Sigmoid colon (tissue), 7 donors: Measurements from ENCODE around the gene SP6. TPM values are rescaled to one million over a fixed set of nuclear protein-coding genes. Genes with fewer than 3 reads are reported as not detected.
A peak's percentile ranks its signal among the peaks of the same experiment; 100 is the strongest.

Experiments used
- DNase-seq: peaks from one replicate; pipeline ENCODE4 v3.0.0-alpha.2; 2019
- H3K27ac ChIP-seq, 4 donors: fragments of 200-600 bp; sonication (generic); one replicate each; pipeline ENCODE4 v1.5.1; 2016 to 2019; ENCODE audit warnings: mild to moderate bottlenecking in 1 of 4
- H3K27me3 ChIP-seq, 3 donors: fragments of 200-600 bp; sonication (generic); one replicate each; pipeline ENCODE4 v1.5.1; 2019; ENCODE audit warnings: mild to moderate bottlenecking in 1 of 3
- H3K36me3 ChIP-seq, 4 donors: fragments of 200-600 bp; sonication (generic); one replicate each; pipeline ENCODE4 v1.5.1; 2016 to 2019
- H3K4me1 ChIP-seq, 4 donors: fragments of 200-600 bp; sonication (generic); one replicate each; pipeline ENCODE4 v1.5.1; 2017 to 2019
- H3K4me3 ChIP-seq, 4 donors: fragments of 200-600 bp; sonication (generic); one replicate each; pipeline ENCODE4 v1.5.1; 2017 to 2019; ENCODE audit warnings: mild to moderate bottlenecking in 2 of 4, moderate library complexity in 1 of 4
- H3K9me3 ChIP-seq, 4 donors: fragments of 200-600 bp in 3 of 4; sonication (generic) in 3 of 4; one replicate each; pipeline versions ENCODE4 v1.5.1 to v1.6.1; 2013 to 2019
- EP300 ChIP-seq, 4 donors: sonication (generic); formaldehyde crosslinking; IDR thresholded peaks; one replicate each; pipeline ENCODE4 v1.6.1; 2017; ENCODE audit warnings: antibody characterized with exemption in 4 of 4
- POLR2A ChIP-seq, 2 donors: fragments of 450-650 bp; IDR thresholded peaks; one replicate each; pipeline ENCODE4 v1.6.1; 2016; ENCODE audit warnings: antibody characterized with exemption in 2 of 2, mild to moderate bottlenecking in 2 of 2, moderate library complexity in 2 of 2
- POLR2AphosphoS5 ChIP-seq, 4 donors: sonication (generic); formaldehyde crosslinking; IDR thresholded peaks; one replicate each; pipeline ENCODE4 v1.6.1; 2017; ENCODE audit warnings: antibody characterized with exemption in 4 of 4
- WGBS, 2 donors: extraction: QIAGEN DNeasy Blood & Tissue Kit; methylation state at CpG; one replicate each; pipeline ENCODE4 v1.1.7; 2013; 5-methylcytosine and 5-hydroxymethylcytosine counted together
- intact Hi-C: fragments of 100-400 bp; cut with DNase I; formaldehyde crosslinking; loops from one replicate; pipeline ENCODE4 v1.15.1; 2023
- polyA plus RNA-seq, 3 donors: library from polyadenylated mRNA; stranded (reverse); fragments of 200-250 nt; gene quantifications; one replicate each; pipeline ENCODE4 v1.2.3, GENCODE V29; 2013
- total RNA-seq, 4 donors: library from RNA; depleted of rRNA; stranded (reverse); fragments of >200 nt; gene quantifications; one replicate each; pipeline ENCODE4 v1.1.0, GENCODE V29; 2016
- TF ChIP-seq, protein P1 (sequence below), 4 experiments: fragments of 450-650 bp in 3 of 4; fragments of 200-600 bp in 1 of 4; IDR thresholded peaks; one replicate each; pipeline ENCODE4 v1.5.1; 2016 to 2019; ENCODE audit warnings: antibody characterized with exemption in 4 of 4, mild to moderate bottlenecking in 3 of 4, moderate library complexity in 2 of 4
- donor health status: healthy with polysubstance abuse.
- donor health status: Bipolar disorder and iron deficiency.
- donor health status: healthy.

Gene SP6
- total and polyA plus RNA-seq, 7 donors = 0.16 to 18.8 (median 2.3) TPM; not detected in 3

DNA sequence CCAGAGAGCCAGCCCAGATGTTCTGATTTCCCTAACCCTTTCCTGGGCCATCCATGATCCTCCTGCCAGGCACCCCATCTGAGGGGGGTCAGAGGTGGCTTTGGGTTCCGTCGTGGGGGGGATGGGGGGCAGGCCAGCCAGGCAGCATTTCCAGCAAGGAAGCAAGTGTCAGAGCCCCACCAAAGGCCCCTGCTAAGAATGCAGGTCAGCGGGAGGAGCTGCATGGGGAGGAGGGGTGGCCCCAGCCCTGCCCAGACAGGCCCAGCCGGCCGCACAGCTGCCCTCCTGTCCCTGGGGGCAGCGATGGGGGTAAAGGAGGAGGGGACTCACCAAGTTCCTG lies 7.6 kb downstream of the SP6 start:
- peaks cover 0 to 29% (median 25%) of the 10 kb centered on the region in 4 donors for H3K4me1 ChIP-seq
- intact Hi-C loops = loop anchor here (5.0 to 10.0 kb wide), 2 partner anchors 179 to 291 kb away; no protein-coding TSS in a partner anchor
- no peak overlapping the region for H3K4me3 ChIP-seq
- 15 to 35% methylated on average over 6 of the region's 6 CpGs for WGBS, 2 donors
- H3K9me3 ChIP-seq = no peaks in the 10 kb centered on the region
- no peak for DNase-seq
- no peak overlapping the region for H3K27ac ChIP-seq
- H3K36me3 ChIP-seq = peaks cover 0 to 7% (median 2%) of the 10 kb centered on the region in 4 donors
- peaks cover 27 to 35% (median 33%) of the 10 kb centered on the region in 3 donors for H3K27me3 ChIP-seq
- TF ChIP-seq POLR2A (IDR thresholded peaks at IDR 0.05) (no peak), EP300 (IDR thresholded peaks at IDR 0.05) (no peak), POLR2AphosphoS5 (IDR thresholded peaks at IDR 0.05) (no peak)
- TF ChIP-seq, protein P1, sequence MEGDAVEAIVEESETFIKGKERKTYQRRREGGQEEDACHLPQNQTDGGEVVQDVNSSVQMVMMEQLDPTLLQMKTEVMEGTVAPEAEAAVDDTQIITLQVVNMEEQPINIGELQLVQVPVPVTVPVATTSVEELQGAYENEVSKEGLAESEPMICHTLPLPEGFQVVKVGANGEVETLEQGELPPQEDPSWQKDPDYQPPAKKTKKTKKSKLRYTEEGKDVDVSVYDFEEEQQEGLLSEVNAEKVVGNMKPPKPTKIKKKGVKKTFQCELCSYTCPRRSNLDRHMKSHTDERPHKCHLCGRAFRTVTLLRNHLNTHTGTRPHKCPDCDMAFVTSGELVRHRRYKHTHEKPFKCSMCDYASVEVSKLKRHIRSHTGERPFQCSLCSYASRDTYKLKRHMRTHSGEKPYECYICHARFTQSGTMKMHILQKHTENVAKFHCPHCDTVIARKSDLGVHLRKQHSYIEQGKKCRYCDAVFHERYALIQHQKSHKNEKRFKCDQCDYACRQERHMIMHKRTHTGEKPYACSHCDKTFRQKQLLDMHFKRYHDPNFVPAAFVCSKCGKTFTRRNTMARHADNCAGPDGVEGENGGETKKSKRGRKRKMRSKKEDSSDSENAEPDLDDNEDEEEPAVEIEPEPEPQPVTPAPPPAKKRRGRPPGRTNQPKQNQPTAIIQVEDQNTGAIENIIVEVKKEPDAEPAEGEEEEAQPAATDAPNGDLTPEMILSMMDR (IDR thresholded peaks at IDR 0.05) = peak in 1 of 4 experiments; percentile 17

DNA sequence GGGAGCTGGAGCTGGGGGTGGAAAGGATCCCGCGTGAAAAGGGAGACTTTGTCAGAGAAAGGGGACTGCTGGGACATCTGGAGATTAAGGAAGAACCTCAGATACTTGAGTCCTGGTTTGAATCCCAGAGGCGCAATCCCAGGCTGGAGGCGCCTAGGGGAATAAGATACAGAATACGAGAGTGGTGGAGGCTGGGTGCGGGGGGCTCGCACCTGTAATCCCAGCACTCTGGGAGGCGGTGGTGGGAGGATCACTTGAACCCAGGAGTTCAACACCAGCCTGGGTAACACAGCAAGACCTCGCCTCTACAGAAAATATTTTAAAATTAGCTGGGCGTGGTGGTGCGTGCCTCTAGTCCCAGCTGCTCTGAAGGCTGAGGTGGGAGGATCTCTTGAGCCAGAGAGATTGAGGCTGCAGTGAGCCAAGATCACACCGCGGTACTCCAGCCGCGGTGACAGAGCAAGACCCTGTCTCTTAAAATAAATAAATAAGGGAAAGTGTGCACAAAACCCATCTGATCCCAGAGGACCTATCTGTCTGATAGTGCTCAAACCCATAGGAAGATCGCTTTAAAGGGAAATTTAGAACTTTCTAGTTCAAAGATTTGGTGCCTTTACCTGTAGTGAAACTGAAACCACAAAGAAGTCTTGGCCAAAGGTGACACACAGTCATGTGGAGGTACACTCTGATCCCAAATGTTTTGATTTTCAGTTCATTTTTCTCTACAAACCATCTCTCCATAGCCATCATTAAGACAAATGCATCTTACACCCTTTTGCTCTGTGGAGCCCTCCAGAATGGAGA lies 9.3 kb downstream of the SP6 start:
- WGBS, 2 donors = 56 to 69% methylated on average over 16 of the region's 16 CpGs
- H3K4me1 ChIP-seq = peaks cover 0 to 22% (median 18%) of the 10 kb centered on the region in 4 donors
- peak overlapping the region; percentile 71 to 91 (median 80) for H3K4me3 ChIP-seq
- no peak for DNase-seq
- intact Hi-C loops = loop anchor here (1.0 to 10.0 kb wide), 4 partner anchors 49 to 293 kb away; no protein-coding TSS in a partner anchor
- peaks cover 0 to 24% (median 9%) of the 10 kb centered on the region in 4 donors for H3K36me3 ChIP-seq
- H3K27ac ChIP-seq = peak overlapping the region; percentile 63 to 80 (median 76)
- H3K9me3 ChIP-seq = no peaks in the 10 kb centered on the region
- peaks cover 12 to 18% (median 16%) of the 10 kb centered on the region in 3 donors for H3K27me3 ChIP-seq
- TF ChIP-seq, protein P1 (IDR thresholded peaks at IDR 0.05) = peak in 1 of 4 experiments; percentile 43
- TF ChIP-seq EP300 (IDR thresholded peaks at IDR 0.05) = no peak

DNA sequence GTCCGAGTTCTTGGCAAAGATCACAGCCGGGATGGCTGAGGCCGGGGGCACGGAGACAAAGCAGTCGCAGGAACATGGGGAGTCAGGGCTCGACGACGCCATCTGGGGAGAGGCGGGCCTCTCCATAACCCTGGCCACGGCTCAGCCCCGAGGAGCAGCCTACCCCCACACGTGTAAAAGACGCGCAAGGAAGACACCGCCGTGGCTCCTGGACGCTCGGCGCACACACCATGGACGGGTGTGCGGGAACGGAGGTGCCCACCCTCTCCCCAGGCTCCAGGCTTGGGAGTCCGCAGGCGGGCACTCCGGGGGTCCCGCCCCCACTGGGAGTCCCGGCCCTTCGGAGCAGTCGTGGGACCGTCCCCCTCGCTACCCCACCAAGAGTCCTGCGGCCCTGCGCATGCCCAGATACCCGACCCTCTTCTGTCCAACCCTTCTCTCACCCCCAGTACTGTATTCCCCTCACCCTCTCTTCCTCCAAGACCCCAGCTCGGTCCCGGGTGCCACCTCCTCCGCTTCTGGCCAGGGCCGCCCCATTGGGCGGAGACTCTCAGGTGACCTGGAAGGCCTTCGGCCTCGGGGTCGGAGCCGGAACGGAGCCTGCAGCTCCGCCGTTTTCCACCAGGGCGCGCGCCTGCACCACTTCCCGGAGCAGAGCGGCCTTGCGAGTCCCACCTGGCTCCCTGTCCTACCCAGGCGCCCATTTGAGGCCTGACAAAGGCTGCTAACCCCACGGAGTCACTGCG lies 10.0 kb downstream of the SP6 start, which contains the start of gene SCRN2:
SCRN2 (minus strand) TSS at position 532 of the 746 bp plus-strand sequence; CDS start at position 102, 430 bp downstream.
- DNase-seq = peak; percentile 94
- peaks cover 0 to 22% (median 18%) of the 10 kb centered on the region in 4 donors for H3K4me1 ChIP-seq
- WGBS, 2 donors = 0% methylated on average over 55 of the region's 55 CpGs
- TF ChIP-seq EP300 (IDR thresholded peaks at IDR 0.05) (no peak), POLR2AphosphoS5 (IDR thresholded peaks at IDR 0.05) (peak in 2 of 4 donors; percentile 48 to 57), POLR2A (IDR thresholded peaks at IDR 0.05) (no peak)
- TF ChIP-seq, protein P1 (IDR thresholded peaks at IDR 0.05) = peak; percentile 96 to 99 (median 98)
- no peaks in the 10 kb centered on the region for H3K9me3 ChIP-seq
- H3K36me3 ChIP-seq = peaks cover 0 to 31% (median 9%) of the 10 kb centered on the region in 4 donors
- peak within 1 kb of the TSS; percentile 63 to 80 (median 76) for H3K27ac ChIP-seq
- peaks cover 5 to 10% (median 9%) of the 10 kb centered on the region in 3 donors for H3K27me3 ChIP-seq
- intact Hi-C loops = loop anchor here (1.0 to 10.0 kb wide), 4 partner anchors 49 to 294 kb away; no protein-coding TSS in a partner anchor
- H3K4me3 ChIP-seq = peak within 1 kb of the TSS; percentile 71 to 91 (median 80)

DNA sequence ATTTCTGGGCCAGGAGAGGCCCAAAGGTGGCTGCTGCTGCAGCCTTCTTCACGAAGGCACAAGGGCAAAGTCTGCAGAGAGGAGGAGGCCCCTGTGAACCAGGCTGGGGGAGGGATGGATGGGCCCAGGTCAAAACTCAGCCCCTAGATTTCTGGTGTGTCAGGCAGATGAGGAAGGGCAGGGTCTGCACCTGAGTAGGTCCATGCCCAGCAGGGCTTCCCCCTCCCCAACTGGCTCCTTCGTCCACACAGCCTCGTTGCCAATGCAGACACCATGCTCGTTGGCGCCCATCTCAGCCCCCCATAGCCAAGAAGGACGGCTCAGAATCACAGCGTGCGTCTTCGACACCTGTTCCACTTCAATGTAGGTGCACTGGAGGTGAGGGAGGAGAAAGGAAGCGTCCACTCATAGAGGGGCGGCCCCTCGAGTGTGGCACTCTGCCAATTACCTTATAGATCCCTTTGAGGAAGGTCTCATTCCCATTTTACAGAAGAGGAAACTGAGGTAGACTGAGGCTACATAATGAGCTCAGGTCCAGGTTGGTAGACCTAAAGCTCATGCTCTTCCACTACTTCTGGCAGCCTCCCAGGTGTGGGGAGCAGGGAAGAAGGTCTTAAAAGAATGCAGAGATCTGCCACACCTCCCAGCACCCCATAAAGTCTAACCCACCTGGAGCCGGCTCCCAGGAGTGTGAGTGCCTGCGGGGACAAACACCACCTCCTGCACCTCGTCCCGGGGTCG lies 10.8 kb downstream of the SP6 start:
- Histone ChIP-seq H3K4me3 (peak overlapping the region; percentile 71 to 91 (median 80)), H3K36me3 (peaks cover 0 to 34% (median 9%) of the 10 kb centered on the region in 4 donors), H3K4me1 (peaks cover 0 to 22% (median 18%) of the 10 kb centered on the region in 4 donors), H3K27me3 (peaks cover 0 to 3% (median 1%) of the 10 kb centered on the region in 3 donors), H3K9me3 (no peaks in the 10 kb centered on the region), H3K27ac (peak overlapping the region; percentile 63 to 80 (median 76))
- TF ChIP-seq POLR2A (IDR thresholded peaks at IDR 0.05) (no peak), POLR2AphosphoS5 (IDR thresholded peaks at IDR 0.05) (no peak), EP300 (IDR thresholded peaks at IDR 0.05) (no peak)
- TF ChIP-seq, protein P1 (IDR thresholded peaks at IDR 0.05) = no peak
- WGBS, 2 donors = 42 to 51% methylated on average over 17 of the region's 17 CpGs
- no peak for DNase-seq
- intact Hi-C loops = loop anchor here (5.0 to 10.0 kb wide), 2 partner anchors 182 to 295 kb away; no protein-coding TSS in a partner anchor
